ENCODE measurements around the gene GPR42.
"Not testable (repeated sequence)": the region's sequence is repeated elsewhere in the genome, so short reads cannot be mapped to it uniquely, and the experiment has no call there.

The GPR42 gene

GRCh38 chr19:35365303-35365702 is 5.6 kb upstream of the GPR42 start:
- TF ChIP-seq ZNF274 (IDR thresholded peaks at IDR 0.05; ENCODE audit: low read depth, low read length) = no peak
- H3K4me3 ChIP-seq (ENCODE audit: low read length) = no peak overlapping the region

- no peak overlapping the region for H3K4me3 ChIP-seq (ENCODE audit: low read length)
- no peak for TF ChIP-seq ZNF274 (IDR thresholded peaks at IDR 0.05; ENCODE audit: low read depth, low read length)
These were observed 2.5 kb upstream of the GPR42 start for GRCh38 chr19:35368378-35368777.

- no peak for TF ChIP-seq ZNF274 (IDR thresholded peaks at IDR 0.05; ENCODE audit: low read depth, low read length)
- no peak overlapping the region for H3K4me3 ChIP-seq (ENCODE audit: low read length)
These were observed 1.3 kb upstream of the GPR42 start for GRCh38 chr19:35369522-35369921.

- TF ChIP-seq ZNF274 (IDR thresholded peaks at IDR 0.05; ENCODE audit: low read depth, low read length) = no peak
- H3K4me3 ChIP-seq (ENCODE audit: low read length) = no peak overlapping the region
These were observed 2.6 kb downstream of the GPR42 start for GRCh38 chr19:35373492-35373891.

GRCh38 chr19:35374031-35374430 is 3.2 kb downstream of the GPR42 start:
- not testable (repeated sequence) for H3K4me3 ChIP-seq (ENCODE audit: low read length)

GRCh38 chr19:35375505-35376307 is 4.8 kb downstream of the GPR42 start:
- no peak for TF ChIP-seq ZNF274 (IDR thresholded peaks at IDR 0.05; ENCODE audit: low read depth, low read length)
- H3K4me3 ChIP-seq (ENCODE audit: low read length) = no peak overlapping the region

GRCh38 chr19:35377656-35378055 is 6.8 kb downstream of the GPR42 start:
- no peak for TF ChIP-seq ZNF274 (IDR thresholded peaks at IDR 0.05; ENCODE audit: low read depth, low read length)
- H3K4me3 ChIP-seq (ENCODE audit: low read length) = no peak overlapping the region

GRCh38 chr19:35378356-35378755 is 7.5 kb downstream of the GPR42 start:
- no peak for TF ChIP-seq ZNF274 (IDR thresholded peaks at IDR 0.05; ENCODE audit: low read depth, low read length)

GRCh38 chr19:35379545-35379944 is 8.7 kb downstream of the GPR42 start:
- not testable (repeated sequence) for H3K4me3 ChIP-seq (ENCODE audit: low read length)

More at GRCh38 chr19:35378356-35378755, 7.5 kb downstream of the GPR42 start:
- no peak overlapping the region for H3K4me3 ChIP-seq (ENCODE audit: low read length)

- no peak overlapping the region for H3K4me3 ChIP-seq (ENCODE audit: low read length)
- no peak for TF ChIP-seq ZNF274 (IDR thresholded peaks at IDR 0.05; ENCODE audit: low read depth, low read length)
These were observed 9.1 kb downstream of the GPR42 start for GRCh38 chr19:35379992-35380391.

GRCh38 chr19:35380450-35381124 is 9.7 kb downstream of the GPR42 start:
- H3K4me3 ChIP-seq (ENCODE audit: low read length) = no peak overlapping the region
- TF ChIP-seq ZNF274 (IDR thresholded peaks at IDR 0.05; ENCODE audit: low read depth, low read length) = no peak

GRCh38 chr19:35381318-35381717 is 10.4 kb downstream of the GPR42 start:
- H3K4me3 ChIP-seq (ENCODE audit: low read length) = no peak overlapping the region
- TF ChIP-seq ZNF274 (IDR thresholded peaks at IDR 0.05; ENCODE audit: low read depth, low read length) = no peak

GRCh38 chr19:35381926-35382325 is 11.1 kb downstream of the GPR42 start:
- no peak overlapping the region for H3K4me3 ChIP-seq (ENCODE audit: low read length)
- no peak for TF ChIP-seq ZNF274 (IDR thresholded peaks at IDR 0.05; ENCODE audit: low read depth, low read length)

GRCh38 chr19:35383536-35383935 is 12.7 kb downstream of the GPR42 start:
- H3K4me3 ChIP-seq (ENCODE audit: low read length) = no peak overlapping the region
- TF ChIP-seq ZNF274 (IDR thresholded peaks at IDR 0.05; ENCODE audit: low read depth, low read length) = no peak

GRCh38 chr19:35388277-35389054 is 17.6 kb downstream of the GPR42 start:
- H3K4me3 ChIP-seq (ENCODE audit: low read length) = no peak overlapping the region

More at GRCh38 chr19:35388277-35389054, 17.6 kb downstream of the GPR42 start:
- TF ChIP-seq ZNF274 (IDR thresholded peaks at IDR 0.05; ENCODE audit: low read depth, low read length) = no peak

Data from GM08714 (cell line).